ENCODE measurements around the gene FADS2.
A peak's percentile ranks its signal among the peaks of the same experiment; 100 is the strongest.

The FADS2 gene

GRCh38 chr11:61827571-61828378 is at the start of gene FADS2:
Gene FADS2 (plus strand): TSS chr11:61828300. CDS start chr11:61828391, 91 bp downstream.
- Mint-ChIP-seq H3K27me3 (peaks cover 15% of the 10 kb centered on the region), H3K4me1 (peaks cover 57% of the 10 kb centered on the region), H3K27ac (peak within 1 kb of the TSS; percentile 91 to 95), H3K9me3 (no peaks in the 10 kb centered on the region), H3K4me3 (peak within 1 kb of the TSS; percentile 86 to 95)
- DNase-seq (peak; percentile 77 to 80), ATAC-seq (peak; percentile 85)

DNA sequence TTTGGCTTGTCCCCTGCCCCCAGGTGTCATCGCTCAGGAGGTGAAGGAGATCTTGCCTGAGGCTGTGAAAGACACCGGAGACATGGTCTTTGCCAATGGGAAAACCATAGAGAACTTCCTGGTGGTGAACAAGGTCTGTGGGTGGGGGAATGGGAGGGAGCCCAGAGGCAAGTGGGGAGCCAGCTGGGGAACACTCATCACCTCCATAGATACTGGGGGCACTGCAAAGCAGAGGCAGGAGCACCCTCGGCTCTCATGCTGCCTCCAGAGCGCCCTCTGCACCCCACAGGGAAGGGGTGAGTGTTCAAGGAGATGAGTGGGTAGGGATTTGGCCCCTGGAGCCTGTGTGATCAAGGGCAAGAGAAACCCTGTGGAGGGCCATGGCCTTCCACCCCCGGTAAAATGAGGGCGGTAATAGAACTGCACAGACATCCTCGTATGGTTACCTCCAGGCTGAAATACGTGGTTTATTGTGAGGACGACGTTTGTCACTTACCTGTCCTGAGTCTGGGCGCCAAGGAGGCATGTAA is 49.7 kb upstream of the FADS2 start:
- peaks cover 21% of the 10 kb centered on the region for H3K27me3 Mint-ChIP-seq
- H3K9me3 Mint-ChIP-seq: no peaks in the 10 kb centered on the region
- H3K4me3 Mint-ChIP-seq: no peak overlapping the region
- ATAC-seq (no peak), DNase-seq (no peak)
- H3K27ac Mint-ChIP-seq: no peak overlapping the region
- peaks cover 26% of the 10 kb centered on the region for H3K4me1 Mint-ChIP-seq

- Mint-ChIP-seq H3K4me1 (peaks cover 26% of the 10 kb centered on the region), H3K27ac (no peak overlapping the region), H3K27me3 (peaks cover 21% of the 10 kb centered on the region), H3K4me3 (no peak overlapping the region), H3K9me3 (no peaks in the 10 kb centered on the region)
- ATAC-seq (no peak), DNase-seq (no peak)
These were observed 49.0 kb upstream of the FADS2 start for GRCh38 chr11:61778920-61779650.

DNA sequence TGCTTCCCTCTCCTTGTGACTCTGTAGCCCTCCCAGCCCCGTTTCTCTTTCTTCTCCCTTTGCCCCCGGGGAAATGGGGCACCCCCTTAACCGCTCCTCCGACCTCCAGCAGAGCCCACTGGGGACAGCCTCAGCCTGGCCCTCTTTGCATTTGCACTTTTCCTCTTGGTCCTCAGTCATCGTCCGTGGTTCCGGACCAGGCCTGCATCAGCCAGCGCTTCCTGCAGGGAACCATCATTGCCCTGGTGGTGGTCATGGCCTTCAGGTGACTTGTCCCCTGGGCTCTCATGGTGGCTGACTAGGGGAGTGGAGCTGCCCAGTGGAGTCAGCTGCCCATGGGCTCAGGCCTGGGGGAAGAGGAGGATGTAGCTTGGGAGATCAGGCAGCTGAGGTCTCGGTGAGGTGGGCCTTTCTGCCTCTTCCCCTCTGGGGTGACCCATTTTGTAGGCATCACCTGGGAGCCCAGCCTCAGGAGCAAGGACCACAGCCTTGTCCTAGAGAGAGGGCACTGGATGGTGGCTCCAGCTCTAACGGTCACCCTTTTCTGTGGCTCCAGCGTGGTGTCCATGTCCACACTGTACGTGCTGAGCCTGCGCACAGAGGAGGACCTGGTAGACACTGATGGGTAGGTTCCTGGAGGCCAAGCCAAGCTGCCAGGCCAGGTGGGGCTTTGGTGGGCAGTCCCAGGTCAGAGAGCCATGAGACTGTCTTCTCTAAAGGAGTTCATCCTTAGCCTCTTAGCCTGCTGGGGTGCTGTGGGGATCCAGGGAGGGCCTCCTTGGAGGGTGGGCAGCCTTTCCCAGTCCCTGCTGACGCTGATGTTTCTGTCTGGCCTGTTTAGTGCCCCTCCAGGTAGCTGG is 48.2 kb upstream of the FADS2 start:
- peaks cover 26% of the 10 kb centered on the region for H3K4me1 Mint-ChIP-seq
- H3K27me3 Mint-ChIP-seq: peaks cover 21% of the 10 kb centered on the region
- ATAC-seq: no peak
- no peaks in the 10 kb centered on the region for H3K9me3 Mint-ChIP-seq
- no peak overlapping the region for H3K4me3 Mint-ChIP-seq
- no peak for DNase-seq
- no peak overlapping the region for H3K27ac Mint-ChIP-seq

DNA sequence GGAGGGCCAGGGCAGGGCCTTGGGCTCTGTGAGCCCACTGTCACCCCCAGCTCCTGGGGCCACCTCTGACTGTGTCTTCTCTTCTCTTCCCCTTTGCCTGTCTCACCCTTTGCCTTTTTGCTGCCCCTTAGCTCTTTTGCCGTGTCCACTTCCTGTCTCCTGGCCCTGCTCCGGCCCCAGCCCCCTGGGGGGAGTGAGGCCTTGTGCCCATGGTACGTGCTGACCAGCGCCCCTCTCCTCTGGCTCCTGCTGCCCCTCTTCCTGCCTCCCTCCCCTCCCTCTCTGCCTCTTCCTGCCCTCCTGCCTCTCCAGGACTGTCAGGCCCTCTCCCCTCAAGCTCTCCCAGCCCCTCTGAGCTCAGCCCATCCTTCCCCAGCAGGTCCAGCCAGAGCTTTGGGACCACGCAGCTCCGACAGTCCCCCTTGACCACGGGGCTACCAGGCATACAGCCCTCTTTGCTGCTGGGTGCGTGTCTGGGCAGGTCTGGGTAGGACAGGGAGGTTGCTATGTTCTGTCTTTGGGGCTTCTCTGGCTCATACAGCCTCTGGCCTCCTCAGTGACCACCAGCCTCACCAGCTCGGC is 47.4 kb upstream of the FADS2 start:
- ATAC-seq (no peak), DNase-seq (no peak)
- Mint-ChIP-seq H3K9me3 (no peaks in the 10 kb centered on the region), H3K4me3 (no peak overlapping the region), H3K4me1 (peaks cover 26% of the 10 kb centered on the region), H3K27me3 (peaks cover 21% of the 10 kb centered on the region), H3K27ac (no peak overlapping the region)

DNA sequence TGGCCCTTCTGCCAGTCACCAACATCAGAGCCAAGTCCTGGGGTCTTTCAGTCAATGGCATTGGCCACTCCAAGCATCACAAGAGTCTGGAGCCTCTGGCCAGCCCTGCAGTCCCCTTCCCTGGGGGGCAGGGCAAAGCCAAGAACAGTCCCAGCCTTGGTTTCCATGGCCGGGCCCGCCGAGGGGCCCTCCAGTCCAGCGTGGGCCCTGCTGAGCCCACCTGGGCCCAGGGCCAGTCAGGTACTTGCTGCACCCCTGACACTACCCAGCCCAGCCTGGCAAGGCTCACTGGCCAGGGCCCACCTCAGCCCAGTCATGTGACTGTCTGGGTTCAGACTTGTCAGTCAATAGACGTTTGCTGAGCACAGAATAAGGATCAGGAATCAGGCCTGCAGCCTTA is 46.5 kb upstream of the FADS2 start:
- Mint-ChIP-seq H3K4me3 (no peak overlapping the region), H3K4me1 (peaks cover 22% of the 10 kb centered on the region), H3K27ac (no peak overlapping the region), H3K27me3 (peaks cover 17% of the 10 kb centered on the region), H3K9me3 (no peaks in the 10 kb centered on the region)
- no peak for DNase-seq
- no peak for ATAC-seq

DNA sequence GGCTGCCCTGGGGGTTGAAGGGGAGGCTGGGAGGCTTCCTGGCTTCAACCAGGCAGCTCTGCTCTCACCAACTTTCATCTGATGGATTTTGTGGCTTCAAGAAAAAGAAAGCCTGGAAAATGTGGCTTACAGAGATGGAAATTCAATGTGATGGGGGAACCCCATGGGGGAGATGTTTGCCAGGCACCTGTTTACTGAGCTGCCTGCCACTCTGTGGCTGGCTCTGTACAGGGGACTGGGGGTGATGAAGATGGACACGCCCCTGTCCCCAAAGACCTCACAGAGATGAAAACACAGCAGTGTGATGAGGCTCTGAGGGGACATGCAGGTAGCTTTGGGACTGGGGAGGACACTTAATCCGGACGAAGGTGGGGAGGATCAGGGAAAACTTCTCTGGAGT is 45.8 kb upstream of the FADS2 start:
- Mint-ChIP-seq H3K27ac (no peak overlapping the region), H3K9me3 (no peaks in the 10 kb centered on the region), H3K4me3 (no peak overlapping the region), H3K27me3 (peaks cover 14% of the 10 kb centered on the region), H3K4me1 (peaks cover 14% of the 10 kb centered on the region)
- no peak for ATAC-seq
- no peak for DNase-seq

DNA sequence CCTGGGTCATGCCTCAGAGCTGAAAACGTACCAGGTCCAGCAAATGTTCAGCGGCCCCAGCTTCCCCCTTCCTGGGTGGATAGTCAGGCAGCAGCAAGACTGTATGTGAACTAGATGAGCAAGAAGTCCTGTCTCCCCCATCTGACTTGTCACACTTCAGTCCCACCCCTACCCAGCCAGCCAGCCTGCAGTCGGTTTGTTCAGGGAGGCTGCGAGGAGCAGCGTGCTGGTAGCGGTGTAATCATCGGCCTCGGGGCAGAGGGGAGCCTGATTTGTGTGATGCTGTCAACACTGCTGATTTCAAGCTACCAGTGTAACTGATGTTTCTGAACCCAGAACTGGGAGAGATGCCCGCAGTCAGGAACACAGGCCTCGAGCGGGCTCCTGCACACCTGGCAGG is 45.3 kb upstream of the FADS2 start:
- no peaks in the 10 kb centered on the region for H3K9me3 Mint-ChIP-seq
- DNase-seq (no peak), ATAC-seq (no peak)
- peaks cover 9% of the 10 kb centered on the region for H3K4me1 Mint-ChIP-seq
- no peak overlapping the region for H3K4me3 Mint-ChIP-seq
- no peak overlapping the region for H3K27ac Mint-ChIP-seq
- peaks cover 12% of the 10 kb centered on the region for H3K27me3 Mint-ChIP-seq

GRCh38 chr11:61783717-61784505 is 44.2 kb upstream of the FADS2 start:
- no peaks in the 10 kb centered on the region for H3K9me3 Mint-ChIP-seq
- DNase-seq (no peak), ATAC-seq (no peak)
- no peak overlapping the region for H3K4me3 Mint-ChIP-seq
- peaks cover 7% of the 10 kb centered on the region for H3K4me1 Mint-ChIP-seq
- H3K27ac Mint-ChIP-seq: peak overlapping the region in 1 of 2 donors; percentile 64
- peaks cover 1% of the 10 kb centered on the region for H3K27me3 Mint-ChIP-seq

- H3K4me1 Mint-ChIP-seq: peaks cover 11% of the 10 kb centered on the region
- no peaks in the 10 kb centered on the region for H3K9me3 Mint-ChIP-seq
- DNase-seq (no peak), ATAC-seq (no peak)
- no peak overlapping the region for H3K4me3 Mint-ChIP-seq
- H3K27ac Mint-ChIP-seq: peak overlapping the region in 1 of 2 donors; percentile 64
- H3K27me3 Mint-ChIP-seq: no peaks in the 10 kb centered on the region
These were observed 43.6 kb upstream of the FADS2 start for GRCh38 chr11:61784506-61784805.

DNA sequence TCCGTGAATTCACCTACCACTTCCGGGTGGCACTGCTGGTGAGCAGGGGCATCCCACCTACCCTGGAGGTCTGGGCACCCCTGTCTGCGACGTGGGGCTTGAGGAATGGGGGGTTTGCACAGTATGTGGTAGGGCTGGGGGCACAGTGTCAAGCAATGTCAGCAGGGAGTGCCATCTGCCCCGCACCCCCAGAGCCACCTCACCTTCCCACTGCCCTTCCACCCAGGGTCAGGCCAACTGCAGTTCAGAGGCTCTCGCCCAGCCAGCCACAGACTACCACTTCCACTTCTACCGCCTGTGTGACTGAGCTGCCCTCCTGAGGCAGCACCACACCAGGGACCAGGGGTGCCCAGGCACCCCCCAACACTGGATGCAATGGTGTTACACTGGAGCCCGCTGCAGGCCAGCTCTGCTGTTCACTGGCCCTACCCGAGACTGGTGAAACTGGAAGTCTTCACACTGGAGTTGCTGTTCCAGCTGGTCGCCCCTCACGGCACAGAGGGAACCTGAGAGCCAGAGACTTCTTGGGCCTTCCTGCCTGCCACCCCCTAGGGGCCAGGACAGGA is 42.2 kb upstream of the FADS2 start:
- Mint-ChIP-seq H3K27ac (no peak overlapping the region), H3K27me3 (no peaks in the 10 kb centered on the region), H3K4me1 (peaks cover 22% of the 10 kb centered on the region), H3K9me3 (no peaks in the 10 kb centered on the region), H3K4me3 (no peak overlapping the region)
- ATAC-seq: peak; percentile 6
- no peak for DNase-seq

DNA sequence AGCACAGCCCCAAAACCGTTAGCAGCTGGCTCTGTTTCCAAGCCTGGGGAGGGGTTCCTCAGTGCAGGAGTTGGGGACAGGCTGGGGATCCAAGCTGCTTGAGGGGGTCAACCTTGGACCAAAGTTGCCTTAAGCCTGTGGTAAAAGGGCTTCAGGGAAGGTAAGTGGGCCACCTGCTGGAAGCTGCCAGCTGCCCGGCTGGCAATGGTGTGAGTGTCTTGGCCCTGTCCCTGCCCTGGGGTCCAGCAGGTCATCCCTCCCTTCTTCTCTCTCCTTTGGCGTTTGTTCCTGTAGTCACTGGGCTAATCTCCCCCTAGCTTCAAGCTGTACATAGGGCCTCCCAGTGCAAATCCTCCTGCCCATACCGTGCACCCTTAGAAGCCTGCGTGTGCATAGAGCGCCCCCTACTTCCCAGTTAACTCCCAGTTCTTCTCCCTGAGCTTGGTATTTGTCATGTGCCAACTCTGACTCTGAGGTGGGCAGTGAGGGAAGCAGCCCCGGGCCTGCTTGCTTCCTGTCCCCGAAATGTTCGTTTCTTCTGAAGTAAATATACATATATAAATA is 40.1 kb upstream of the FADS2 start:
- peaks cover 34% of the 10 kb centered on the region for H3K4me1 Mint-ChIP-seq
- no peak for DNase-seq
- no peaks in the 10 kb centered on the region for H3K9me3 Mint-ChIP-seq
- H3K27ac Mint-ChIP-seq: peak overlapping the region in 1 of 2 donors; percentile 38
- no peak for ATAC-seq
- H3K4me3 Mint-ChIP-seq: no peak overlapping the region
- H3K27me3 Mint-ChIP-seq: no peaks in the 10 kb centered on the region

GRCh38 chr11:61791737-61792309 is 36.3 kb upstream of the FADS2 start:
- H3K27me3 Mint-ChIP-seq: no peaks in the 10 kb centered on the region
- H3K9me3 Mint-ChIP-seq: no peaks in the 10 kb centered on the region

More at GRCh38 chr11:61791737-61792309, 36.3 kb upstream of the FADS2 start:
- H3K4me3 Mint-ChIP-seq: peak overlapping the region; percentile 89 to 92
- peak overlapping the region; percentile 98 to 100 for H3K27ac Mint-ChIP-seq
- ATAC-seq (peak; percentile 59), DNase-seq (peak in 1 of 2 donors; percentile 56)
- H3K4me1 Mint-ChIP-seq: peaks cover 68% of the 10 kb centered on the region
